HG03432 (cell line): ENCODE results near the gene CD151.

Experiments used
- ATAC-seq: cut with Tn5 transposase; IDR thresholded peaks from one replicate; pipeline ENCODE4 v1.9.1; 2021; ENCODE audit warnings: mild to moderate bottlenecking, moderate library complexity; ENCODE audit not compliant: unreplicated experiment

Gene CD151

DNA sequence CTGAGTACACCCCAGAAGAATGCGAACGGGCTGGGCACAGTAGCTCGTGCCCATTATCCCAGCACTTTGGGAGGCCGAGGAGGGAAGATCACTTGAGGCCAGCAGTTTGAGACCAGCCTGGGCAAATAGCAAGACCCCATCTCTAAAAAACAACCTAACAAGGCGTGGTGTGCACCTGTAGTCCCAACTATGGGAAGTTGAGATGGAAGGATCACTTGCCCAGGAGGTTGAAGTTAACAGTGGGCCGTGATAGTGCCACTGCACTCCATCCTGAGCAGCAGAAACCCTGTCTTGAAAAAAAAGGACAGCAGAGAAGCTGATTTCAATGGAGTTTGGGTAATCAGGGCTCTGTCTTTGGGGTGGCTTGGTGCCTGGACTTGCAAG lies 19.7 kb upstream of the CD151 start:
- no peak for ATAC-seq

DNA sequence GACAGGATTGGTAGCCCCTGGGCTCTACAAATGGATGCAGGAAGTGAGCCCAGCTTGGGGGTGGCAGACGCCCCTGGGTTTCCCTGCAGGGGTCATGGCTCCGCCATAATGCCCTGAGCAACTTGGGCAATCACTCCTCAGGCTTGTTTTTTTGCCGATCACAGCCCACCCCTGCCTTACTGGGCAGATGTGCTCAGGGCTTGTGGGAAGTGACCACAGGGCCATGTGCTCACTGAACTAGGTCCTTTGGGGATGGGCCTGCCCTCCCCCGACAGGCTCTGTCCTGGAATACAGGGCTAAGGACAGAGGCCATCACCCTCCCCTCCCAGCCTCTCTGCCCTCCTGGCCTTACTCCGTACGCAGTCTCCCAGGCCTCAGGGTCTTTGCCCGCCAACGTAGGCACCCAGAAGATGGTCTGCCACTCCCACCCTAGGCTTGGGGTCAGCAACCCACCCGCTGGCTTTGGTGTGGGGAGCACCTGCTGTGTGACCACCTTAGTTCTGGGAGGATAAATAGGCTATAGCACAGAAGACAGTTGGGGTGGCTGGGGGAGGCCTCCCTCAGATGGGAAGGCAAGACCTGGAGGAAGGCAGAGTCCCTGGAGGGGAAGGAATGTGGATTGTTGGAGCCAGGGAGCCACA lies 19.2 kb upstream of the CD151 start:
- ATAC-seq, result no peak

GRCh38 chr11:815675-816432 lies 16.9 kb upstream of the CD151 start:
- no peak for ATAC-seq

GRCh38 chr11:816433-816779 lies 16.3 kb upstream of the CD151 start:
- no peak for ATAC-seq

DNA sequence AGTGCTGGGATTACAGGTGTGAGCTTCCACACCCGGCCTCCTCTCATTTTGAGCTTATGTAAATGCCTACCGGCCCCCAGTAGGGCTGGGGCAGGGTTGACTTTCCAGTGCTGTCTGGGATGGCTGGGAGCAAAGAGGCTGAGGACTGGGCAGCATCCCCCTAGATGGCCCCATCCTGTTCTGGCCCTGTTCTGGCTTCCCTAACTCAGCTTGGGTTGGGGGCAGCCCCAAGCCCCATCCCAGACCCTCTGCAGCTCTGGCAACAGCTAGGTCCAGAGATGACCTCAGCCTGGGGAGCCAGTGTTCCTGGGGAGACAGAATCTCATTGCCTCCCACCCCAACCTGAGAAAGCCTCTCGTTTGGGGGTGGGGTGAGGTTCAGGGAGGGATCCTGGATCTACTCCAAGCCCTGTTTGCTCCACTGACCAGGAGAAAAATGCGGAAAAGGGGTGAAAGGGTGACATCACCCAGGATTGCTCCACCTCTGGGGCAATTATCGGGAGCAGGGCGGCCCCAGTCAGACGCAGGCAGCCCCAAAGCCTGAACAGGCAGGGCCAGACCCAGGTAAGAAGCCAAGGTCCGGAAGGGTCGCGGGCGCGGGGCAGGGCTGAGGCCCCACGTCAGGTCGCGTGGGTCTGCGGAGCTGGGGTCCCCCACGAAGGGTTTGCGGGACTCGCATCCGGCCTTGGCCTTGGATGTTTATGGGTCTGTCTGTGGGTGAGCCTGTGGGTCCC lies 14.2 kb upstream of the CD151 start, which contains the start of gene PNPLA2:
TSS of gene PNPLA2 (plus strand) at position 519 of the 733 bp plus-strand sequence. CDS start 805 bp downstream, outside the sequence.
- ATAC-seq, result no peak

GRCh38 chr11:819129-819931 lies 13.4 kb upstream of the CD151 start:
- ATAC-seq, result peak; percentile 71

DNA sequence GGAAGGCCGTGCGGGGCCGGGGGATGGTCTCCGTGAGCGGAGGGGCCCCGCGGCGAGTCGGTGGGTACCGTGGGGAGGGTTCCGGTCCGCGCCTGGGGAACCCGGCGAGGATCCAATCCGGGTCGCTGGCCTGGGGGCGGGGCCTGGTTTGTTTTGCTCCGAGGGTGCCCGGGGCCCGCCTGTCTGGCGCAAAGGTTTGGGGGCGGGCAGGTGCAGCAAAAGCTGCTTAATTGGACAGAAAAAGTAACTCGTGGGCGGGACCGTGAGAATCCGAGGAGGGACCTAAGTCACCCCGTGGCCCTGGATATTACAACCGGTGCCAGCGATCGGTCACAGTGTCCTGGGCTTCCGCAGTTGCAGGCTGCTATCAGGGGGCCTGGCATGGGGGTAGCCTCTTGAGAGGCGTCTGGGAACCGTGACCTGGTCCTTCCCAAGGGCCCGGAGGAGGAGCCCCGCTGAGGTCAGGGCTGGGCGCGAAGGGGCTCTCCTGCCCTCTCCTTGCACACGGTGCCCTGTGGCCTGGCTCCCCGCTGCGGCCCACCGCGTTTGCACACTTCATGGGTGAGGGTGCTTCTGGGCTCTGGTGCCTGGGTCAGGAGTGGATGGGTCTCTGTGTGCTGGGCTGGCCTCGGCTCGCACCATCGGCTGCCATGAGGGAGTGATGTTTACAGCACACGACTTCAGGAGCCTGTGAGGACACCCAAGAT lies 12.7 kb upstream of the CD151 start:
- peak; percentile 60 for ATAC-seq

DNA sequence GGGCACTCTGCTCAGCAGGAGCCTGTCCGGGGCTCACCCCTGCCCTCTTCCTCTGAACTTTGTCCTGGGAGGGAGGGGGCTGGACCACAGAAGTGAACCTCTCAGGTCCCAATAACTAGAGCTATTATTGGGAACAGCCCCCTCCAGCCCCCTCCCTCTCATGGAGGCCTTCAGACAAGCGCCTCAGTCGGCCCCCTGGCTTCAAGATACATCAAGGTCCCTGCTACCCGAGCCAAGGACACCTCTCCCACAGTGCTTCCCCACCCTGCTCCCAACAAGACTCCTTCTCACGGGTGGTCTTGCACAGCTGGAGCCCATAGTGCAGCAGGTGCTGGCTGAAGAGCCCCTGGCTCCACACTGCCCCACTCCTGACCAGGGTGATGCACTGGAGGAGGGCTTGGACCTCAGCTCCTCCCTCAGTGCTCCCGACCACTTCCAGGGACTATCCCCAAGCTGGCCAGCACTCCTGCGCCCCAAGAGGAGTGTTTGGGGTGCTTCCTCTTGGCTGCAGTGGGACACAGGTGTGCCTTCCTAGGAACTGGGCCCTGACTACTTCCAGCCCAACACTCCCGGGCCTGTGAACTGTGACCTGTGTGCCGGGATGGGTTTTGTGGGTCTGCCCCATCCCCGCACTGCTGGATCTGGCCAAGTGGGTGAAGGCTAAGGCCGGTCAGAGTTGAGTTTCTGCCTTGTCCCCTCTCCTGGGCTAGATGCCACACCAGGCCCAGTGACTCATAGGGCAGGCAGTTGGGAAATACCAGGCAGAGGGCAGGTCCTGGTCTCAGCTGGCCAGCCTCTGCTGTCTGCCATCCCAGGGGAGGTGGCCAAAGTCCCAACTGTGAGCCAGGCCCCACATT lies 11.9 kb upstream of the CD151 start:
- no peak for ATAC-seq

- ATAC-seq, result no peak
These were observed 11.0 kb upstream of the CD151 start for GRCh38 chr11:821512-822371.

GRCh38 chr11:823441-824291 lies 9.1 kb upstream of the CD151 start:
- ATAC-seq, result no peak

DNA sequence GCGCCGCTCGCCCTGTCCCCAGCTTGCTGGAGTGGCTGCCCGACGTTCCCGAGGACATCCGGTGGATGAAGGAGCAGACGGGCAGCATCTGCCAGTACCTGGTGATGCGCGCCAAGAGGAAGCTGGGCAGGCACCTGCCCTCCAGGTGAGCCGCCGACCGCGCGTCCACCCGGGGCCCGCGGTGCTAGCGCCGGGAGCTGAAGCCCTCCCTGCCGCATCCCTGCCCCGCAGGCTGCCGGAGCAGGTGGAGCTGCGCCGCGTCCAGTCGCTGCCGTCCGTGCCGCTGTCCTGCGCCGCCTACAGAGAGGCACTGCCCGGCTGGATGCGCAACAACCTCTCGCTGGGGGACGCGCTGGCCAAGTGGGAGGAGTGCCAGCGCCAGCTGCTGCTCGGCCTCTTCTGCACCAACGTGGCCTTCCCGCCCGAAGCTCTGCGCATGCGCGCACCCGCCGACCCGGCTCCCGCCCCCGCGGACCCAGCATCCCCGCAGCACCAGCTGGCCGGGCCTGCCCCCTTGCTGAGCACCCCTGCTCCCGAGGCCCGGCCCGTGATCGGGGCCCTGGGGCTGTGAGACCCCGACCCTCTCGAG lies 8.4 kb upstream of the CD151 start:
- no peak for ATAC-seq

DNA sequence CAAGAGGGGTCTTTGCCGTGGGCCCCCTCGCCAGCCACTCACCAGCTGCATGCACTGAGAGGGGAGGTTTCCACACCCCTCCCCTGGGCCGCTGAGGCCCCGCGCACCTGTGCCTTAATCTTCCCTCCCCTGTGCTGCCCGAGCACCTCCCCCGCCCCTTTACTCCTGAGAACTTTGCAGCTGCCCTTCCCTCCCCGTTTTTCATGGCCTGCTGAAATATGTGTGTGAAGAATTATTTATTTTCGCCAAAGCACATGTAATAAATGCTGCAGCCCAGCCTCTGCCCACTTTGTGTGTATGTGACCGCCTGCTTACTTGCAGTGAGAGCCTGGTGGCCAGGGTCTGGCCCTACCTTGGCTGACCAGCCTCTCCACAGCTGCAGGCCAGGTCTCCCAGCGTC lies 7.8 kb upstream of the CD151 start:
- ATAC-seq, result no peak

- no peak for ATAC-seq
These were observed 7.2 kb upstream of the CD151 start for GRCh38 chr11:825366-826226.

DNA sequence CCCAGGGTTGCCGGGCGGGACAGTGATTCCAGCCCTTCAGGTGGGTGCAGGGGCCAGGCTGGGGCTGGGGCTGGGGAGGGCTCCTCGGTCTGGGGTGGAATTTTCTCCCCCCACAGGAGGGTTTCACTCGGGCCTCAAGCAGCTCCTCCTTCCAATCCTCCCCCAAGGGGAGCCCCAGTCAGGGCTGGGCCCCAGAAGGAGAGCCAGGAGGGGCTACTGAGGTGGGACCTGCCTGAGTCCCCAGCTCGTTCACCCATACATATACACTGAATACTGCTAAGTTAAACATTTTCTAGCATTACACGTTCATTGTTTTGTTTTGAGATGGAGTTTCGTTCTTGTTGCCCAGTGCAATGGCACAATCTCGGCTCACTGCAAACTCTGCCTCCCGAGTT lies 6.5 kb upstream of the CD151 start:
- no peak for ATAC-seq

DNA sequence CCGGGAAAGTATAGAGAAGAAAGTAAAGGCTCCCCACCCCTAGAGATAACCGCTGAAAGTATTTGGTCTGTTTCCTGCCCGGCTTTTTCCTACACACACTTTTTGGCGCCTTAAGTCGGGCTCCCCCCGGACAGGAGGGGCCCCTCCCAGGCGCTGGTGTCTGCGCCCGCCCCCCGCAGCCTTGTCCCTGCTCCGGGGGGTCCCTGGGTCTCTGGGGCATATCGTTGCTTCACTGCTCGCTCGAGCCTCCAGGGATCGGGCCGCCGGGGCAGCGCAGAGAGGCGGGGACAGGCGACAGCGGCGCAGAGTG lies 6.0 kb upstream of the CD151 start:
- ATAC-seq, result no peak

GRCh38 chr11:827146-827896 lies 5.4 kb upstream of the CD151 start:
- ATAC-seq, result peak; percentile 26
